Suprapubic skin (tissue), 4 donors: ENCODE data around the gene TSEN54. TPM values are rescaled to one million over a fixed set of nuclear protein-coding genes. Genes with fewer than 3 reads are reported as not detected.

Source experiments
- DNase-seq, 2 donors: peaks; one replicate each; pipeline ENCODE4 v3.0.0-alpha.2; 2019; ENCODE audit warnings: low spot score in 2 of 2
- H3K27ac ChIP-seq: fragments of 200-600 bp; sonication (generic); one replicate; pipeline ENCODE4 v1.5.1; 2019
- H3K27me3 ChIP-seq: fragments of 200-600 bp; sonication (generic); one replicate; pipeline ENCODE4 v1.5.1; 2019
- H3K36me3 ChIP-seq: fragments of 200-600 bp; sonication (generic); one replicate; pipeline ENCODE4 v1.5.1; 2019
- H3K4me1 ChIP-seq: fragments of 200-600 bp; sonication (generic); one replicate; pipeline ENCODE4 v1.5.1; 2019
- H3K4me3 ChIP-seq: fragments of 200-600 bp; sonication (generic); one replicate; pipeline ENCODE4 v1.5.1; 2019; ENCODE audit warnings: mild to moderate bottlenecking
- H3K9me3 ChIP-seq: fragments of 200-600 bp; sonication (generic); one replicate; pipeline ENCODE4 v1.5.1; 2019
- CTCF ChIP-seq, 2 donors: fragments of 200-600 bp in 1 of 2; fragments of 450-650 bp in 1 of 2; sonication (generic) in 1 of 2; IDR thresholded peaks; one replicate each; pipeline ENCODE4 v1.5.1; 2016 to 2019; ENCODE audit warnings: antibody characterized with exemption in 2 of 2, mild to moderate bottlenecking in 1 of 2, moderate library complexity in 1 of 2
- EP300 ChIP-seq: sonication (generic); formaldehyde crosslinking; IDR thresholded peaks from one replicate; pipeline ENCODE4 v1.6.1; 2017; ENCODE audit warnings: antibody characterized with exemption
- POLR2A ChIP-seq, 2 donors: fragments of 450-650 bp; IDR thresholded peaks; one replicate each; pipeline ENCODE4 v1.6.1; 2017; ENCODE audit warnings: antibody characterized with exemption in 2 of 2, mild to moderate bottlenecking in 2 of 2, moderate library complexity in 2 of 2
- POLR2AphosphoS5 ChIP-seq, 3 donors: sonication (generic); formaldehyde crosslinking; IDR thresholded peaks; one replicate each; pipeline ENCODE4 v1.6.1; 2017; ENCODE audit warnings: antibody characterized with exemption in 3 of 3
- WGBS: methylation state at CpG from one replicate; pipeline ENCODE4 v1.1.5; 2018; 5-methylcytosine and 5-hydroxymethylcytosine counted together
- total RNA-seq, 4 donors: library from RNA; depleted of rRNA; stranded (reverse); fragments of >200 nt; gene quantifications; one replicate each; pipeline ENCODE4 v1.1.0, GENCODE V29; 2016

The TSEN54 gene
- total RNA-seq, 4 donors from 2014 or later = 53.9 to 73.5 (median 62.9) TPM

GRCh38 chr17:75553295-75554110, 37.2 kb downstream of the TSEN54 start:
- no peak for TF ChIP-seq POLR2AphosphoS5 (IDR thresholded peaks at IDR 0.05)
- Histone ChIP-seq H3K9me3 (no peaks in the 10 kb centered on the region), H3K4me3 (no peak overlapping the region), H3K27ac (no peak overlapping the region), H3K36me3 (peaks cover 3% of the 10 kb centered on the region), H3K4me1 (peaks cover 21% of the 10 kb centered on the region), H3K27me3 (no peaks in the 10 kb centered on the region)
- WGBS = 91% methylated on average over 8 of the region's 8 CpGs
- no peak for DNase-seq

GRCh38 chr17:75555679-75556153, 39.4 kb downstream of the TSEN54 start:
- H3K4me3 ChIP-seq = no peak overlapping the region

GRCh38 chr17:75557075-75557851, 40.9 kb downstream of the TSEN54 start:
- TF ChIP-seq POLR2AphosphoS5 (IDR thresholded peaks at IDR 0.05) (no peak), POLR2A (IDR thresholded peaks at IDR 0.05) (no peak), EP300 (no peak), CTCF (IDR thresholded peaks at IDR 0.05) (no peak)
- 69% methylated on average over 10 of the region's 15 CpGs for WGBS
- H3K36me3 ChIP-seq = peaks cover 6% of the 10 kb centered on the region
- H3K4me1 ChIP-seq = peaks cover 4% of the 10 kb centered on the region
- no peaks in the 10 kb centered on the region for H3K9me3 ChIP-seq
- H3K4me3 ChIP-seq = no peak overlapping the region
- peak in 1 of 2 donors; percentile 63 for DNase-seq
- no peaks in the 10 kb centered on the region for H3K27me3 ChIP-seq
- H3K27ac ChIP-seq = no peak overlapping the region

More at GRCh38 chr17:75555679-75556153, 39.4 kb downstream of the TSEN54 start:
- TF ChIP-seq POLR2A (IDR thresholded peaks at IDR 0.05) = no peak
- no peak for TF ChIP-seq POLR2AphosphoS5 (IDR thresholded peaks at IDR 0.05)
- no peak for TF ChIP-seq EP300
- no peak for TF ChIP-seq CTCF (IDR thresholded peaks at IDR 0.05)
- DNase-seq = peak in 1 of 2 donors; percentile 50
- H3K9me3 ChIP-seq = no peaks in the 10 kb centered on the region
- H3K27me3 ChIP-seq = no peaks in the 10 kb centered on the region
- H3K4me1 ChIP-seq = peaks cover 4% of the 10 kb centered on the region
- WGBS = 94% methylated on average over 10 of the region's 21 CpGs
- H3K36me3 ChIP-seq = peaks cover 3% of the 10 kb centered on the region
- H3K27ac ChIP-seq = no peak overlapping the region

GRCh38 chr17:75557852-75558665, 41.7 kb downstream of the TSEN54 start:
- no peaks in the 10 kb centered on the region for H3K9me3 ChIP-seq
- peaks cover 4% of the 10 kb centered on the region for H3K4me1 ChIP-seq
- no peaks in the 10 kb centered on the region for H3K27me3 ChIP-seq
- H3K36me3 ChIP-seq = peaks cover 12% of the 10 kb centered on the region
- no peak overlapping the region for H3K4me3 ChIP-seq
- no peak for TF ChIP-seq POLR2AphosphoS5 (IDR thresholded peaks at IDR 0.05)
- no peak for TF ChIP-seq EP300
- TF ChIP-seq POLR2A (IDR thresholded peaks at IDR 0.05) = no peak
- TF ChIP-seq CTCF (IDR thresholded peaks at IDR 0.05) = no peak
- peak in 1 of 2 donors; percentile 58 for DNase-seq
- WGBS = no CpG with 5 or more reads among the region's 18 CpGs
- H3K27ac ChIP-seq = no peak overlapping the region
